HEK293 (cell line): ENCODE measurements around the gene TOR1AIP2.

ENCODE experiments used
- CTCF ChIA-PET: fragments of 350-600 bp; formaldehyde crosslinking; extraction: SDS; loops from one replicate; lab custom pipeline; 2021; ENCODE audit warnings: antibody characterized with exemption; lab: Yijun Ruan, JAX
- POLR2A ChIA-PET: fragments of 300-600 bp; formaldehyde crosslinking; extraction: SDS; loops from one replicate; lab custom pipeline; 2020; ENCODE audit warnings: antibody characterized with exemption, inconsistent platforms; lab: Yijun Ruan, JAX
- H3K27ac ChIP-seq: fragments of 200-500 bp; sonication (Bioruptor generic); 2 replicates; pipeline ENCODE4 v1.5.1; 2014; ENCODE audit warnings: low read depth, low read length, control low read depth, inconsistent platforms; ENCODE audit errors: extremely low read depth
- H3K36me3 ChIP-seq, 2 experiments: fragments of 200-500 bp in 1 of 2; sonication (Bioruptor generic) in 1 of 2; 1 replicate in 1 of 2; 2 replicates in 1 of 2; pipeline ENCODE4 v1.5.1; 2014 to 2017; ENCODE audit warnings: inconsistent platforms in 2 of 2, low read length in 2 of 2; ENCODE audit not compliant: control insufficient read depth in 2 of 2, insufficient read depth in 1 of 2
- H3K4me1 ChIP-seq: fragments of 200-500 bp; sonication (Bioruptor generic); 2 replicates; pipeline ENCODE4 v1.5.1; 2014; ENCODE audit warnings: mild to moderate bottlenecking, low read length, inconsistent platforms; ENCODE audit not compliant: control insufficient read depth, insufficient read depth
- H3K4me3 ChIP-seq: 2 replicates; pipeline ENCODE4 v1.5.1; 2011; ENCODE audit warnings: low read depth, mild to moderate bottlenecking, control low read depth, low read length, moderate library complexity
- H3K9me3 ChIP-seq: fragments of 200-500 bp; sonication (Bioruptor generic); 2 replicates; pipeline ENCODE4 v1.5.1; 2014; ENCODE audit warnings: low read depth, low read length, inconsistent platforms; ENCODE audit not compliant: control insufficient read depth, insufficient read depth
- IKZF3 ChIP-seq: fragments of 450-650 bp; IDR thresholded peaks from 2 replicates; pipeline ENCODE4 v1.5.0; 2018; ENCODE audit warnings: missing biosample characterization, mild to moderate bottlenecking, missing genetic modification characterization, moderate library complexity
- KLF10 ChIP-seq: fragments of 450-650 bp; IDR thresholded peaks from 2 replicates; pipeline ENCODE4 v1.5.1; 2018; ENCODE audit warnings: missing biosample characterization, mild to moderate bottlenecking, missing genetic modification characterization
- KLF9 ChIP-seq: fragments of 450-650 bp; formaldehyde crosslinking; IDR thresholded peaks from 2 replicates; pipeline ENCODE4 v1.5.1; 2016; ENCODE audit warnings: missing biosample characterization, missing genetic modification characterization, low read depth
- MEIS1 ChIP-seq: sonication (generic); formaldehyde crosslinking; IDR thresholded peaks from 2 replicates; pipeline ENCODE4 v1.8.1; 2022; ENCODE audit warnings: missing genetic modification reagents, mild to moderate bottlenecking, borderline replicate concordance
- MYNN ChIP-seq: fragments of 450-650 bp; formaldehyde crosslinking; IDR thresholded peaks from 2 replicates; pipeline ENCODE4 v1.5.1; 2016; ENCODE audit warnings: missing biosample characterization, missing genetic modification characterization, borderline replicate concordance
- PATZ1 ChIP-seq: fragments of 450-650 bp; formaldehyde crosslinking; IDR thresholded peaks from 2 replicates; pipeline ENCODE4 v1.5.1; 2016; ENCODE audit warnings: missing biosample characterization, missing genetic modification characterization
- REPIN1 ChIP-seq: fragments of 450-650 bp; formaldehyde crosslinking; IDR thresholded peaks from 2 replicates; pipeline ENCODE4 v1.5.1; 2017; ENCODE audit warnings: missing biosample characterization, missing genetic modification characterization, low read depth
- SALL2 ChIP-seq: fragments of 450-650 bp; formaldehyde crosslinking; IDR thresholded peaks from 2 replicates; pipeline ENCODE4 v1.5.0; 2017; ENCODE audit warnings: missing biosample characterization, mild to moderate bottlenecking, missing genetic modification characterization, borderline replicate concordance
- ZBTB7A ChIP-seq: fragments of 450-650 bp; formaldehyde crosslinking; IDR thresholded peaks from 2 replicates; pipeline ENCODE4 v1.5.1; 2016; ENCODE audit warnings: low read depth, missing biosample characterization, missing genetic modification characterization
- ZFP3 ChIP-seq: fragments of 450-650 bp; formaldehyde crosslinking; IDR thresholded peaks from 2 replicates; pipeline ENCODE4 v1.5.1; 2016; ENCODE audit warnings: low read depth, missing biosample characterization, missing genetic modification characterization
- ZNF133 ChIP-seq: fragments of 450-650 bp; formaldehyde crosslinking; IDR thresholded peaks from 2 replicates; pipeline ENCODE4 v1.5.1; 2016; ENCODE audit warnings: missing biosample characterization, missing genetic modification characterization
- ZNF169 ChIP-seq: fragments of 450-650 bp; formaldehyde crosslinking; IDR thresholded peaks from 2 replicates; pipeline ENCODE4 v1.5.1; 2016; ENCODE audit warnings: missing biosample characterization, missing genetic modification characterization
- ZNF302 ChIP-seq: fragments of 450-650 bp; formaldehyde crosslinking; IDR thresholded peaks from 2 replicates; pipeline ENCODE4 v1.5.1; 2016; ENCODE audit warnings: missing biosample characterization, missing genetic modification characterization, low read depth
- ZNF362 ChIP-seq: fragments of 450-650 bp; formaldehyde crosslinking; IDR thresholded peaks from 2 replicates; pipeline ENCODE4 v1.5.1; 2016; ENCODE audit warnings: missing biosample characterization, missing genetic modification characterization
- ZNF404 ChIP-seq: fragments of 450-650 bp; formaldehyde crosslinking; IDR thresholded peaks from 2 replicates; pipeline ENCODE4 v1.5.1; 2017; ENCODE audit warnings: missing biosample characterization, missing genetic modification characterization
- ZNF621 ChIP-seq: fragments of 450-650 bp; formaldehyde crosslinking; IDR thresholded peaks from 2 replicates; pipeline ENCODE4 v1.5.1; 2017; ENCODE audit warnings: missing biosample characterization, missing genetic modification characterization
- ZNF629 ChIP-seq: fragments of 450-650 bp; formaldehyde crosslinking; IDR thresholded peaks from 2 replicates; pipeline ENCODE4 v1.5.1; 2017; ENCODE audit warnings: missing biosample characterization, missing genetic modification characterization
- ZNF776 ChIP-seq: fragments of 450-650 bp; formaldehyde crosslinking; IDR thresholded peaks from 2 replicates; pipeline ENCODE4 v1.5.0; 2017; ENCODE audit warnings: missing biosample characterization, missing genetic modification characterization, borderline replicate concordance
- ZNF830 ChIP-seq: fragments of 450-650 bp; IDR thresholded peaks from 2 replicates; pipeline ENCODE4 v1.5.0; 2018; ENCODE audit warnings: missing biosample characterization, missing genetic modification characterization, low read depth, mild to moderate bottlenecking, moderate library complexity
- ZSCAN23 ChIP-seq: fragments of 450-650 bp; formaldehyde crosslinking; IDR thresholded peaks from 2 replicates; pipeline ENCODE4 v1.5.1; 2016; ENCODE audit warnings: missing biosample characterization, missing genetic modification characterization
- ZSCAN30 ChIP-seq: fragments of 450-650 bp; IDR thresholded peaks from 2 replicates; pipeline ENCODE4 v1.5.1; 2018; ENCODE audit warnings: missing biosample characterization, mild to moderate bottlenecking, missing genetic modification characterization, moderate library complexity
- TF ChIP-seq, protein P1 (sequence below): fragments of 450-650 bp; formaldehyde crosslinking; IDR thresholded peaks from 2 replicates; pipeline ENCODE4 v1.5.1; 2016; ENCODE audit warnings: missing biosample characterization, missing genetic modification characterization
- TF ChIP-seq, protein P2 (sequence below): fragments of 450-650 bp; formaldehyde crosslinking; IDR thresholded peaks from 2 replicates; pipeline ENCODE4 v1.5.1; 2017; ENCODE audit warnings: missing biosample characterization, missing genetic modification characterization
- TF ChIP-seq, protein P3 (sequence below): sonication (generic); formaldehyde crosslinking; IDR thresholded peaks from 2 replicates; pipeline ENCODE4 v1.8.1; 2022; ENCODE audit warnings: mild to moderate bottlenecking, moderate library complexity, missing genetic modification reagents

The TOR1AIP2 gene

GRCh38 chr1:179889589-179889988, 12.0 kb upstream of the TOR1AIP2 start (continued):
- TF ChIP-seq, protein P1, sequence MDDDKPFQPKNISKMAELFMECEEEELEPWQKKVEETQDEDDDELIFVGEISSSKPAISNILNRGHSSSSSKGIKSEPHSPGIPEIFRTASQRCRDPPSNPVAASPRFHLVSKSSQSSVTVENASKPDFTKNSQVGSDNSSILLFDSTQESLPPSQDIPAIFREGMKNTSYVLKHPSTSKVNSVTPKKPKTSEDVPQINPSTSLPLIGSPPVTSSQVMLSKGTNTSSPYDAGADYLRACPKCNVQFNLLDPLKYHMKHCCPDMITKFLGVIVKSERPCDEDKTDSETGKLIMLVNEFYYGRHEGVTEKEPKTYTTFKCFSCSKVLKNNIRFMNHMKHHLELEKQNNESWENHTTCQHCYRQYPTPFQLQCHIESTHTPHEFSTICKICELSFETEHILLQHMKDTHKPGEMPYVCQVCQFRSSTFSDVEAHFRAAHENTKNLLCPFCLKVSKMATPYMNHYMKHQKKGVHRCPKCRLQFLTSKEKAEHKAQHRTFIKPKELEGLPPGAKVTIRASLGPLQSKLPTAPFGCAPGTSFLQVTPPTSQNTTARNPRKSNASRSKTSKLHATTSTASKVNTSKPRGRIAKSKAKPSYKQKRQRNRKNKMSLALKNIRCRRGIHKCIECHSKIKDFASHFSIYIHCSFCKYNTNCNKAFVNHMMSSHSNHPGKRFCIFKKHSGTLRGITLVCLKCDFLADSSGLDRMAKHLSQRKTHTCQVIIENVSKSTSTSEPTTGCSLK (tag by site-specific recombination) = no peak
- no peak for TF ChIP-seq REPIN1 (tag by site-specific recombination)

GRCh38 chr1:179888071-179888470, 10.5 kb upstream of the TOR1AIP2 start:
- POLR2A ChIA-PET = no interaction called here
- H3K27ac ChIP-seq = no peak overlapping the region
- TF ChIP-seq, protein P2, sequence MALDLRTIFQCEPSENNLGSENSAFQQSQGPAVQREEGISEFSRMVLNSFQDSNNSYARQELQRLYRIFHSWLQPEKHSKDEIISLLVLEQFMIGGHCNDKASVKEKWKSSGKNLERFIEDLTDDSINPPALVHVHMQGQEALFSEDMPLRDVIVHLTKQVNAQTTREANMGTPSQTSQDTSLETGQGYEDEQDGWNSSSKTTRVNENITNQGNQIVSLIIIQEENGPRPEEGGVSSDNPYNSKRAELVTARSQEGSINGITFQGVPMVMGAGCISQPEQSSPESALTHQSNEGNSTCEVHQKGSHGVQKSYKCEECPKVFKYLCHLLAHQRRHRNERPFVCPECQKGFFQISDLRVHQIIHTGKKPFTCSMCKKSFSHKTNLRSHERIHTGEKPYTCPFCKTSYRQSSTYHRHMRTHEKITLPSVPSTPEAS (tag by site-specific recombination) = no peak
- TF ChIP-seq ZSCAN23 = no peak
- TF ChIP-seq ZNF830 (tag by site-specific recombination) = no peak
- TF ChIP-seq MEIS1 (CRISPR knock-in tag) = no peak
- TF ChIP-seq, protein P3, sequence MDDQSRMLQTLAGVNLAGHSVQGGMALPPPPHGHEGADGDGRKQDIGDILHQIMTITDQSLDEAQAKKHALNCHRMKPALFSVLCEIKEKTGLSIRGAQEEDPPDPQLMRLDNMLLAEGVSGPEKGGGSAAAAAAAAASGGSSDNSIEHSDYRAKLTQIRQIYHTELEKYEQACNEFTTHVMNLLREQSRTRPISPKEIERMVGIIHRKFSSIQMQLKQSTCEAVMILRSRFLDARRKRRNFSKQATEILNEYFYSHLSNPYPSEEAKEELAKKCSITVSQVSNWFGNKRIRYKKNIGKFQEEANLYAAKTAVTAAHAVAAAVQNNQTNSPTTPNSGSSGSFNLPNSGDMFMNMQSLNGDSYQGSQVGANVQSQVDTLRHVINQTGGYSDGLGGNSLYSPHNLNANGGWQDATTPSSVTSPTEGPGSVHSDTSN (CRISPR knock-in tag) = no peak
- no peak for TF ChIP-seq ZSCAN30 (tag by site-specific recombination)
- TF ChIP-seq ZNF776 (tag by site-specific recombination) = no peak
- TF ChIP-seq ZNF169 (tag by site-specific recombination) = no peak
- no peak for TF ChIP-seq ZBTB7A (tag by site-specific recombination)
- TF ChIP-seq ZNF133 = no peak
- no peak for TF ChIP-seq SALL2 (tag by site-specific recombination)
- TF ChIP-seq KLF9 (tag by site-specific recombination) = no peak
- TF ChIP-seq ZNF404 = no peak
- no peak for TF ChIP-seq ZNF362
- TF ChIP-seq, all 188 proteins: peak for 0
- H3K4me1 ChIP-seq = no peaks in the 10 kb centered on the region
- H3K9me3 ChIP-seq = no peaks in the 10 kb centered on the region
- no peak overlapping the region for H3K4me3 ChIP-seq
- H3K36me3 ChIP-seq = peaks cover 27 to 63% of the 10 kb centered on the region in 2 experiments
- CTCF ChIA-PET = interaction anchor here (0.6 kb wide), 3 partner anchors 20 to 356 kb away, joined by 3 to 4 read pairs (median 4); no protein-coding TSS in a partner anchor

GRCh38 chr1:179883745-179884138, 6.1 kb upstream of the TOR1AIP2 start:
- Histone ChIP-seq H3K27ac (peak overlapping the region; percentile 90), H3K4me3 (peak overlapping the region; percentile 83), H3K4me1 (no peaks in the 10 kb centered on the region), H3K9me3 (no peaks in the 10 kb centered on the region), H3K36me3 (peaks cover 7 to 31% of the 10 kb centered on the region in 2 experiments)
- ChIA-PET CTCF (interaction anchor here (0.6 to 1.2 kb wide), 2 partner anchors 42 to 69 kb away, joined by 3 to 4 read pairs; no protein-coding TSS in a partner anchor), POLR2A (interaction anchor here (0.6 to 3.5 kb wide), 8 partner anchors 31 to 182 kb away, joined by 3 to 29 read pairs (median 4); partner anchors contain the start of gene CEP350)
- TF ChIP-seq MYNN (tag by site-specific recombination) (no peak), IKZF3 (tag by site-specific recombination) (no peak), ZNF621 (tag by site-specific recombination) (no peak), PATZ1 (tag by site-specific recombination) (peak; percentile 23; the same call in 1 of the 2 replicates), KLF10 (tag by site-specific recombination) (no peak), ZNF629 (tag by site-specific recombination) (peak; percentile 64), ZNF302 (tag by site-specific recombination) (no peak), ZFP3 (tag by site-specific recombination) (no peak)
